ENCODE measurements around the gene KIAA0513.

DNA sequence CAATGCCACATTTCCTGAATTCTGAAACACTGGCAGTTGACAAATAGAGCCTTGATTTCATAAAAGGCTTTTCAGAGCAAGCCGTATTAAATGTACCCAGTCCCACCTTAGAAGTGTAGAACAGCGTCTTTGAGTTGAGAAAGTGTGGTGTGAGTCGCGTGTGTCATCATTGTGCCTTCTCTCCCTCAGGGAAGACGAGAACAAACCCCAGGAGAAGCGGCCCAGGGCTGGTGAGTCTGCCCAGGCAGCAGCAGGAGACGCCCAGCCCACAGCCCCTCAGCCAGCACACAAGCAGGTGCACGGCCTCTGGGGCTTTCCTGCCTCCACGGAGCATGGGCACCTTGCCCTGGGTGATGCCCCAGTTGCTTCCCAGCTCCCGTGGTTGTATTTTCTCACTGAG is 50.6 kb downstream of the KIAA0513 start:
- TF ChIP-seq, protein P1, sequence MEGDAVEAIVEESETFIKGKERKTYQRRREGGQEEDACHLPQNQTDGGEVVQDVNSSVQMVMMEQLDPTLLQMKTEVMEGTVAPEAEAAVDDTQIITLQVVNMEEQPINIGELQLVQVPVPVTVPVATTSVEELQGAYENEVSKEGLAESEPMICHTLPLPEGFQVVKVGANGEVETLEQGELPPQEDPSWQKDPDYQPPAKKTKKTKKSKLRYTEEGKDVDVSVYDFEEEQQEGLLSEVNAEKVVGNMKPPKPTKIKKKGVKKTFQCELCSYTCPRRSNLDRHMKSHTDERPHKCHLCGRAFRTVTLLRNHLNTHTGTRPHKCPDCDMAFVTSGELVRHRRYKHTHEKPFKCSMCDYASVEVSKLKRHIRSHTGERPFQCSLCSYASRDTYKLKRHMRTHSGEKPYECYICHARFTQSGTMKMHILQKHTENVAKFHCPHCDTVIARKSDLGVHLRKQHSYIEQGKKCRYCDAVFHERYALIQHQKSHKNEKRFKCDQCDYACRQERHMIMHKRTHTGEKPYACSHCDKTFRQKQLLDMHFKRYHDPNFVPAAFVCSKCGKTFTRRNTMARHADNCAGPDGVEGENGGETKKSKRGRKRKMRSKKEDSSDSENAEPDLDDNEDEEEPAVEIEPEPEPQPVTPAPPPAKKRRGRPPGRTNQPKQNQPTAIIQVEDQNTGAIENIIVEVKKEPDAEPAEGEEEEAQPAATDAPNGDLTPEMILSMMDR (IDR thresholded peaks at IDR 0.05), result no peak
- TF ChIP-seq POLR2A (IDR thresholded peaks at IDR 0.05), result no peak

Measured in body of pancreas (tissue), 4 donors.